PFSK-1 (cell line): ENCODE data around the gene PDIA2.

Experiments used
- FOXP2 ChIP-seq: optimal IDR thresholded peaks from 2 replicates; pipeline ENCODE3; 2011; ENCODE audit warnings: borderline replicate concordance, control low read depth, inconsistent platforms; ENCODE audit not compliant: insufficient read depth; ENCODE audit errors: extremely low read length, extremely low read depth
- POLR2AphosphoS5 ChIP-seq: IDR thresholded peaks from 2 replicates; pipeline ENCODE4 v1.6.1; 2012; ENCODE audit warnings: low read depth, mild to moderate bottlenecking, control low read depth, low read length, moderate library complexity
- REST ChIP-seq, 2 experiments: IDR thresholded peaks; 2 replicates each; pipeline versions ENCODE4 v1.6.1 to v1.8.0; 2011 to 2012; ENCODE audit warnings: low read depth in 2 of 2, low read length in 2 of 2, control low read depth in 1 of 2, inconsistent platforms in 1 of 2, mild to moderate bottlenecking in 1 of 2, moderate library complexity in 1 of 2; ENCODE audit not compliant: insufficient read depth in 1 of 2
- SIN3A ChIP-seq: IDR thresholded peaks from 2 replicates; pipeline ENCODE4 v1.6.1; 2012; ENCODE audit warnings: mild to moderate bottlenecking, low read length, moderate library complexity, borderline replicate concordance; ENCODE audit not compliant: insufficient read depth
- TAF1 ChIP-seq: IDR thresholded peaks from 2 replicates; pipeline ENCODE4 v1.6.1; 2012; ENCODE audit warnings: low read length, control low read depth, borderline replicate concordance; ENCODE audit not compliant: insufficient read depth

PDIA2 gene

GRCh38 chr16:242281-242680 lies 40.7 kb upstream of the PDIA2 start:
- TF ChIP-seq REST (IDR thresholded peaks at IDR 0.05; ENCODE audit: insufficient read depth in 1 of 2, low read depth in 2 of 2, low read length in 2 of 2) (no peak), TAF1 (no peak), FOXP2 (no peak), POLR2AphosphoS5 (no peak), SIN3A (no peak)

GRCh38 chr16:243348-243747 lies 39.6 kb upstream of the PDIA2 start:
- TF ChIP-seq REST (IDR thresholded peaks at IDR 0.05; ENCODE audit: insufficient read depth in 1 of 2, low read depth in 2 of 2, low read length in 2 of 2) = no peak
- no peak for TF ChIP-seq TAF1
- no peak for TF ChIP-seq FOXP2
- TF ChIP-seq POLR2AphosphoS5 = no peak

GRCh38 chr16:245105-245504 lies 37.9 kb upstream of the PDIA2 start:
- TF ChIP-seq FOXP2 (no peak), SIN3A (no peak)

GRCh38 chr16:247027-247426 lies 35.9 kb upstream of the PDIA2 start:
- TF ChIP-seq SIN3A = no peak

GRCh38 chr16:249431-249830 lies 33.5 kb upstream of the PDIA2 start:
- no peak for TF ChIP-seq POLR2AphosphoS5
- no peak for TF ChIP-seq FOXP2
- no peak for TF ChIP-seq SIN3A
- TF ChIP-seq REST (IDR thresholded peaks at IDR 0.05; ENCODE audit: insufficient read depth in 1 of 2, low read depth in 2 of 2, low read length in 2 of 2) = no peak
- TF ChIP-seq TAF1 = no peak

- TF ChIP-seq POLR2AphosphoS5 (no peak), FOXP2 (no peak), SIN3A (no peak)
Observed at GRCh38 chr16:252366-253337, 30.3 kb upstream of the PDIA2 start.

GRCh38 chr16:253833-254232 lies 29.1 kb upstream of the PDIA2 start:
- TF ChIP-seq REST (IDR thresholded peaks at IDR 0.05; ENCODE audit: insufficient read depth in 1 of 2, low read depth in 2 of 2, low read length in 2 of 2) (no peak), FOXP2 (no peak), SIN3A (no peak), TAF1 (no peak), POLR2AphosphoS5 (no peak)
